ENCODE measurements around the gene SHQ1.
"Not testable (repeated sequence)": the region's sequence is repeated elsewhere in the genome, so short reads cannot be mapped to it uniquely, and the experiment has no call there.

SHQ1 gene

DNA sequence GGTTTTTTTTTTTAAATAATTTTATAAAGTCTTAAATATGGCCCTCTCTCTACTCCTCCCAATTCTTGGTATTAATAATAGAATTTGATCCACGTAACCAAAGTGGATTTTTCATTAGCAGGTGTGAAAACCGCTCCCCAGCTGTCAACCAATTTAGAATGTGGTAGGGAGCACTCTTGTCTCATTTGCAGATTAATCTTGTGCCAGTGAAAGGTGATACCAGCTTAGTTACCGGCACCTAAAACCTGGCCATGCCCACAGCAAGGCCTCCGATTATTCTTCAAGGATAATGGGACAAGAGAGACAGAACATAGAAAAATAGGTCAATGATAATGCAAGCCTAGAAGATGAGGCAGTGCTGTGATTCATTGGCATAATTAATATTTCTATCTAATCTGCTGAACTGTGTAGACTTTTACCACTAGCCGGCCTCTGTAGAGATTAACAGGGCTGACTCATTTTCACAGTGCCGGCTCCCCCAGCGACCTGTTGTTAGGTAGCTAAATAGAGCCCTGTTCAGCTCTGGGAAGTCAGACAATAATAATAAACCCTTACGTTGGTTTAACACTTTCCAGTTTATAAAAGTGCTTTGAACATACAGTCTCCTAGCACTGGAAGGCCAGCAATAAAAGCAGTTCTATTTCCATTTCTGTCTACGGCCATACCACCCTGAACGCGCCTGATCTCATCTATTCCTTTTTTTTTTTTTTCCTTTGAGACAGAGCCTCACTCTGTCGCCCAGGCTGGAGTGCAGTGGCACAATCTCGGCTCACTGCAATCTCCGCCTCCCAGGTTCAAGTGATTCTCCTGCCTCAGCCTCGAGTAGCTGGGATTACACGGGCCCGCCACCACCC lies 102.9 kb downstream of the SHQ1 start:
- DNase-seq: no peak

DNA sequence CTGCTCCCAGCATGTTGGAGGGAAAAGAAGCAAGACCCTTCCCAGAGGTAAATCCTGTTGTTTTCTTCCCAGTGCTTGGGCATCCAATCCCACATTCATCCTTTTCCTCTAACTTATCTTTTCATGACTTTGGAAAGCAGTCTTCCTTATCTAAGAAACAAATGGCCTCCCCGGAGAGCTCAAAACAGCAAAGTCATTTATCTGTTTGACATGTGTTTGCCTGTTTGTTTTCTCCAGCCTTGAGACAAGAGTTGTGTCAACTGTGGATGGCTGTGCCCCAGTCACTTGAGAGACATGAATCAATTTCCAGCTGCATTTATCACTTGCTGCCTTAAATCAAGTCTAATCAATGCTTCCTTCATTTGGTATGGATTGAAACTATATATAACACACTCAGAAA lies 103.9 kb downstream of the SHQ1 start:
- no peak for DNase-seq

DNA sequence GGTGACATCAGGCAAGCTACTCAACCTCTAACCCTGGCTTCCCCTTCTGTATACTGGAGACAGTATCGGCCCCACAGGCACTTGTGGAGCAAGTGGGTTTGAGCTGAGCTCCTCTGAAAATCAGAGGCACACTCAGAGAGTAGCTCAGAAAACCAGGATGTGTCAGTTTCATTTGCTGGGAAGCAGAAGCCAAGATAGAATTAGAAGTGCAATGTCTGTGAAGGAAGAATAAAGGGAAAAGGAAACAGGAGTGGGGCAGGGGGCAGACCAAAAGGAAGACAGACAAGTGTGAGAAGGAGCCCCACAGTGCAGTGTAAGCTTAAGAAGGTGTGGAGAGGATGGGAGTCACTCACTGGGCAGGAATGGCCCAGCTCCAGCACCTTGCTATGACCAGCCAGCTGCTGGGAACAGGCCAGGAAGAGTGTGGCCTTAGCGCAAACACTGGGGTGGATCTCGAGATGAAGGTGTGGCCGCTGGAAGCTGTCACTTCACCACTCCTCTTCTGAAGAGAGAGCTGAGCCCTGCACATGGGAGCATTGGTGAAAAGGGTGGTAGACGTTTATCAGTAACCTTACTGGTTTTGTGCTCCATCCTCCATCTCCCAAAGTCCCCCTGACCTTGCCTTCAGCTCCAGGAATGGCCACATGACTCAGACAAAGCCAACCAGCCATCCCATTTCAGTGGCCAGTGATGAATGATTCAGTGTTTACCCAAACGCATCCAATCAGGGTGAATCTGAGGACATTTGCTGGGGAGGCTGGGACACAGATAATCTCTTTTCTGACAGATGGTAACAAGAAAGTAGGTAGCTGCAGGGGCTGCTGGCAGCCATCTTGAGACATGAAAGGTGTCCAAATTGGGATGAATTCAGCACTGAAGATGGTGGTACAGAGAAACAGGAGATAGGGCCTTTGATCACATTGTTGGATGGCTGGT lies 108.4 kb downstream of the SHQ1 start:
- no peak for DNase-seq

DNA sequence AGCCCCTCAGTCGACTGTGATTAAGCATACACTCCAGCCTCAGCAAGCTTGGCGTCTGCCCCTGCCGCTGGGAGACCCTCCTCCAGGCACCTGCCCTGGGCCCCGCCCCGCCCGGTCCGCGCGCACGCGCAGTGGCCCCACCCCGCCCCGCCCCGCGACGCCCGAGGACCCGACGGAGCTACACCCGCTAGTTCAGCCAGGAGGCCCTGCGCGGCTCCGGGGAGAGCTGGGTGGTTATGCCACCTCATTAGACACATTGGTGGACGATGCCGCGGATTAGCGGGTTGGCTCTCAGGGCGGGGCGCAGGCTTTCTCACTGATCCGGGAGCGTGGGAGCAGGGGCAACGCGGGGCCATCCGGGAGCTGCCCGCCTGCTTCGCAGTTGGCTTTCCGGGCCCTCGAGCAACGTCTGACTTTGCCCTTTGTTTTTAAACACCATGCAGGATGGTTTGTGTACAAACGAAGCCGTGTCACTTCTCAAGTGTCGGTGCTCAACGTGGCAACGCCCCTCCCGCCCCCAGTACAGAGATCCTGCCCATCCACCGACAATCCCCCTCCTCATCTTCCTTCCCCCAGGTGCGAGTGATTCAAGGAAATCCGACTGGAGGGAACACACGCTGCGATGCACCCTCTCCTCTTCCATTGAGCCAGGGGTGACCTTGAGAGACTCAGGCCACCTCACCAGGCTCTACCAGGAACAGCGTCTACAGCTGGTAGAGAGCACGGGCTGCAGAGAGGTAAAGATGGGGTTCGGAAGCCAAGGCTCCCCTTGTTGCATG lies 109.3 kb downstream of the SHQ1 start:
- DNase-seq: peak; percentile 4

DNA sequence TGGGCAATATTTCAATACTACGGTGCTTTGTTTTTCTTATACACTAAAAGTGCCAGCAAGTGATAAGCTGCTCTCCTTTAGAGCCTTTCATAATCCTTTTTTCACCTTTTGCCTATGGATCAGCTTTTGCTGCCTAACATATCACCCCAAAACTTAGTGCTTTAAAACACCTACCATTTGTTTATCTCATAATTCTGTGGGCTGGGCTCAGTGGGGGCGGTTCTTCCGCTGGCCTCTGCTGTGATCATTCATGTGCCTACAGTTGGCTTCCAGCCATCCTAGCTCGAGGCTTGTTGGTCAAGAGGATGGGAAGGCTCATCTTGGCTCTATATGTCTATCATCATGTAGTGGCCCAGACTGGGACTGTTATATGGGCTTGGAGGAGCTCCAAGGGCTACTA lies 113.2 kb downstream of the SHQ1 start:
- not testable (repeated sequence) for DNase-seq

DNA sequence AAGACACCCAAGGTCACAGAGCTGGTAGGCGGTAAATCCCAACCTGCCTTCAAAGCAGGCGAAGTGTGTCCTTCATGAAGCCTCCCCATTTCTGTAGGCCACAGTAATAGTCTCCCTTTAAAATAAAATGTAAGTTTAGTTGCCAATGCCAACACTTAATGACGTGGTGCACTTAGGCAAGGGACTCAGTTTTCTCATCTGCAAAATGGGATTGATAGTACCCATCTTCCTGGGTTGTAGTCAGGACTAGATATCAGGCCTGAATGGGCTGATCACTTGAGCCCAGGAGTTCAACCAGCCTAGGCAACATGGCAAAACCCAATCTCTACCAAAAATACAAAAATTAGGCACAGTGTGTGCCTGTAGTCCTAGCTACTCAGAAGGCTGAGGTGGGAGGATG lies 114.6 kb downstream of the SHQ1 start:
- no peak for DNase-seq

DNA sequence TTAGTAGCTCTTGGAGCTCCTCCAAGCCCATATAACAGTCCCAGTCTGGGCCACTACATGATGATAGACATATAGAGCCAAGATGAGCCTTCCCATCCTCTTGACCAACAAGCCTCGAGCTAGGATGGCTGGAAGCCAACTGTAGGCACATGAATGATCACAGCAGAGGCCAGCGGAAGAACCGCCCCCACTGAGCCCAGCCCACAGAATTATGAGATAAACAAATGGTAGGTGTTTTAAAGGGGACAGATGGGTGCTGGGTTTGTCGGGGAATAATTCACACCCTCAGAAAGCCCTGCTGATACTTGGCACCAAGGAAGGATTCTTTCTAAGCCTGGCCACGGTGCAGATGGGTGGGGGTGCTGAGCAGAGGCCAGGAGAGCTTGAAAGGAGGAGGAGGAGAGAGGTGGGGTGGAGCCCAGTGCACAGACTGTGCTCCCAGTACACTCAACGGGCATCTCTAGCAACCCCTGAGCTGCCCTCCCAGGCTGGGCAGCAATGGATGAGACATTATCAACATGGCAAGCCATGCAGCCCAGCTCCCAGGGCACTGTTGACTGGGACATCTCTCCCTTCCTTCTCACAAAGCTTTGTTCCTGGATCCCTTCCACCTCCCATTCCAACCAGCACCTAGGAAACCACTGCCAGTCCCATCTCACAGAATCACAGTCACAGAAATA lies 115.4 kb downstream of the SHQ1 start:
- DNase-seq: not testable (repeated sequence)

DNA sequence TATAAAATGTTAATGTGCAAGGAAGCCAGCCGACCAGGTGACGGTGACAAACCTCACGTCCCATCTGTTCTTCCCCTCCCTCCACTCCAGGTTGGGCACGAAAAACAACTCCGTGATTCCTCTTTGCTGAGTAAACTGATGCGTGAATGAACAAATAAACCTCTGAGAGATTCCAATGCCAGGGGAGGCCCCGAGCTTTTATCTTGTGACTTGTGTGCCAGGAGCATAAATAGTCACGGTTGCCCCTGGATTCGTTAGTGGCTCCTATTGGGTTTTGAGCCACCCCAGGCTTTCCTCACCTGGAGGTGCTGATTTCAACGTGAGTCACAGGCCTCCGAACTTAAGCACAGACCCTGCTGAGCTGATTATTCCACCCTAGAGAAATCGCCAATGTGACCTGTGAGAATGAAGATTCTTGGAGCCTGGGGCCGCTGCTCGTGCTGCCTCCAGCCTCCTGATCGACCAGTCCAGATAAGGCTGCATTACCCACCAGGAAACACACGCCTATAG lies 119.2 kb downstream of the SHQ1 start:
- no peak for DNase-seq

DNA sequence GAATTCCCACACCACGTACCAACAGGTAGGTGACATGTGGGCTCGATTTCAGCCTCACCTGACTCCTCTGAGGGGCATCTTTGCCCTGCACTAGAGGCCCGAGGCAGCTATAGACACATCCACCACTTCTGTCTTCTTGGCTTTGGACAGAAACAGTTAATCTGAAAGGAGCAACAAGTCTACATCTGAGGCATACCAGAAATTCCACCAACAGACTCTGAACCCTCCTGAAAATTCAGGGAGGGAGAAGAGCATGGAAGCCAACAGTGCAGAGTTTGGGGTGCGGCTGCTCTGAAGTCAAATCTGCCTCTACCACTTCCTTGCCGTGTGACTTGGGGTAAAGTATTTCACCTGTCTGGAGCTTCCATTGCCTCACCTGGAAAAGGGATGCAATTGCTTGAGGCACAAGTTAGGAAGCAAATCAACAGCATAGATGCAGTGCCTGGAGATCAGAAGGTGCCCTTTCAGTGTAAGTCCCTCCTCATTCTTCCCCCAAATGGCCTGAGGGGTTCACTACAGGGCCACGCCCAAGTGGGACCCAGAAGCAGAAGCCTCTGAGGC lies 119.8 kb downstream of the SHQ1 start:
- DNase-seq: no peak

DNA sequence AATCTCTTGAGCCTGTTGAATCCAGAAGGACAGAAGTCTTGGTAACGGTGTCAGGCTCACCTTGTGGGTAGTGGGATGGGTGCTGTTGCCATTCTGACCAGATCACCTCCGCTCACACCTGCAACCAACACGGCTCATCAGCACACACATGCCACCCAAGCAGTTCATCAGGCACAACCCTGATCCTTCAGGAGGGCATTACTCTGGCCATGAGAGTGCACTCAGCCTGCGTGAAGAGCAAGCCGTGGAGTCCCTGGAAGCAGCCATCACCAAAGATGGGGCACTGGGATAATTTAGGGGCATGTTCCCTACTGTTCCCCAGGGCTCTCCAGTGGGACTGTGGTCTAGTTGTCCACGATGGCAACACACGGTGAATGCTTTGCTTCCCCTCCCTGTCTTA lies 120.5 kb downstream of the SHQ1 start:
- DNase-seq: no peak

DNA sequence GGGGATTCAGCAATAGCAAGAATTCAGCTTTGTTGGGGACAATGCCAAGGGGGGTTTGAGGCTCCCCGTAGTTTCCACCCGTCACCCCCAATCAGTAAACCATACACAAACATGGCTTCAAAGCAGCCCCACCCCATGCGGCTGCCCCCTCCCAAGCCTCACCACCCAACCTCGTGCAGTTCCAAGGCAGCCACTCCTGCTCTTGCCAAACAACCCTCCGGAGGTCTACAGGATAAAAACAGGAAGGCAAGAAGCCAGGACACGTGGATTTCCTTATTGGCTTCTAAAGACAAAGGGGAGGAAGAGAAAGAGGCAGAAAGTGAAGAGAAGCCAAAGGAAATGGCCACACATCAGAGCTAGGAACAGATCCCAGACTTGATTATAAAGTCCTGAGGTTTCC lies 121.1 kb downstream of the SHQ1 start:
- no peak for DNase-seq

DNA sequence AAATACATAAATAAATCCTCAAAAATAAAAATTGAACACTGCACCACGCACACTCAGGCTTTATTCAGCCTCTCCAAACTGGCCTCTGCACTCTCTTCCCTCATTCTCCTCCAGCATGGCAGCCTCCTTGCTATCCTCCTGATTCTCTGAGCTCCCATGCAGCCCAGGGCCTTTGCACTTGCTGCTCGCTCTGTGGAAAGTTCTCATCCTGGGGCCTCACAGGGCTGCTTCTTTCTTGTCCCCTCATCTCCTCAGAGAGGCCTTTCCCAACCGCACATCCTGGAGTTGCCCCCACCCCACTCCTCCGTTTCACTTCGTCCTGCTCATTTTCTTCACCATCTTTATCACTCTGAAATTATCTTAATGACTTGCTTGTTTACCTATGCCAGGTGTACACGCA lies 123.0 kb downstream of the SHQ1 start:
- DNase-seq: no peak

DNA sequence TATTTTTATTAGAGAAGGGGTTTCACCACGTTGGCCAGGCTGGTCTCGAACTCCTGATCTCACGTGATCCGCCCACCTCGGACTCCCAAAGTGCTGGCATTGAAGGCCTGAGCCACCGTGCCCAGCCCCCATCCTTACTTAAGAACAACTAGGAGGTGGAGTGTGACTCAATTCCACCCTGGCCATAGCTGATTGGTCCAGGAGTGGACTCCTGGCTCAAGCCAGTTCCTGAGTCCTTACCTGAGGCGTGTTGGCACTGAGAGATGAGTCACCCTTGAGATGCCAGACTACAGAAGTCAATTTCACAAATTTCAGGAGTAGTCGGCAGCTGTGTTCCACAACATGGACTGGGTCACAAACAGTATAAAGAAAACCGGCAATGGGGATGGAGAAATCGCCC lies 124.2 kb downstream of the SHQ1 start:
- no peak for DNase-seq

DNA sequence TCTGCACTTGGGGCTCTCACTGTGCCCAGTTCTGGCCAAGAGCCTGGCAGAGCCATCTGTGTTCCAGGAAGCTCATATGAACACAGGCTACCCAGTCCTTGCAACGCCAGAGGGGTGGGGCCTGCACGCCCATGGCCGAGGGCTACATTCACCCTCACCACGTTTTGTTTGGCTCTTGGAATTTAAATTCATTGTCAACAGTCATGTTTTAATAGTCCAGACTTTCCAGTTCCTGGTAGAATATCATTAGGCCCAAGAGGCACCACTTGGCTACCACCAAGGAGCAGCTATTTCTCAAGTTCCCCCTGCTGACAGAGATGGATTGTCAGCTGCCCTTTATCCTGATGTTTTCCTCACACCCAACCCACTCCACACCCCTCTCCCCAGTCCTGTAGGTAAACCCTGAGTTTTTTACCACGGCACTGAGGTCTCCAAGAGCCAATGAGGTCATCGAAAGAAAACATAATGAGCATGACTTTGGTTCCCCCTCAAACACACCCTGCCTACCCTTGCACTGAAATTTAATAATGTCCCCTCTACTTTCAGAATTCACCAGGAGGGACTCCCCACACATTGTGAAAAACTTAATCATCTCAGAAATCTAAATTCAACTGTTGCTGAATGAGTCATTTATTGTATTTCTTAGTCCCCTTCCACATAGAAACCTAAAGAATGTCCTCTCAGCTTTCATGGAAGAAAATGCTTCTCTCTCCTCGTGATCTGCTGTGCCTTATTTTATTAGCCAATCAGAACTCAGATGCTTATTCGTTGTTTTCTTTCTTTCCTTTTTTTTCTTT lies 125.1 kb downstream of the SHQ1 start:
- no peak for DNase-seq

DNA sequence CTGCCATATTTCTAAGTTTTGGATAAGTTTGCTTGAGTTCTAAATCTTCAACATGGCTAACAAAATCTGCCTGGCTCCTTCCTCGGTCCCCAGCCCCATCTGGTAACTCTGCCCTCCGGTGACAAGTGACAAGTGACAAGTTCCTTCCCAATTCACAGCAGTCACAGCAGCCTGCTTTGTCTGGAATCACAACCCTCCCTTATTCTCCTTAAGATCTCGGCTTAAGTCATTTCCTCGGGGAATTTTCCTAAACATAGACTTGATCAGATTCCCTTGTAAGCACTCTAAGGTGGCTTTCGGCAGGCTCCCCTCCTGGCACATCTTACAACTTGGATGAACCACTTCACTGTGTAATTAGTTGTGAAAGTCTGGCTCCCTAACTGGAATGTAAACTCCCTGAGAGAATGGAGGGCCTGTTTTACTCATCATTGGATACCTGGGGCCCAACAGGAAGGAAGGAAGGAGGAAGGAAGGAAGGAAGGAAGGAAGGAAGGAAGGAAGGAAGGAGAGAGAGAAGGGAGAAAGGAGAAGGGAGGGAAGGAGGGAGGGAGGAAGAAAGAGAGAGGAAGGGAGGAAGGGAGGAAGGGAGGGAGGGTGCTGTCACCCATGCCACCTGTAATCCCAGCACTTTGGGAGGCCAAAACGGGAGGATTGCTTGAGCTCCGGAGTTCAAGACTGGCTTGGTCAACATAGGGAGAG lies 126.4 kb downstream of the SHQ1 start:
- no peak for DNase-seq

DNA sequence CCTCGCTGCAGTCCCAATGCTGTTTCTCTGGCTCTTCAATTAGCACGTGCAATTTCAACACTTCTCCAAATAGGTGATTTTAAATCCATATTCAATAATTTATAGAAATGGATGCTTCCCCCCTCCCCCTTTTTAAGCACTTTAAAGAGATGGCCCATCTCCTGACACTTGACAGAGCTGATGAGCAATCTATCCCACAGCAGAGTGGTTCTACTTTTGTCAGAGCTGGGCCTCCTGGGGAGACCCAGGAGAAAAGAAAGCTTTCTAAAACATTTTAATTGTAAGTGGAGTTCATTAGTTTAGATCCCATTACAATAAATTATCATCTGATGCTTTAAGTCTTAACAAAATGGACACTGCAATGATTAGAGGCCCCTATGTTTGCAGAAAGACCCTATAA lies 127.7 kb downstream of the SHQ1 start:
- DNase-seq: peak; percentile 12

DNA sequence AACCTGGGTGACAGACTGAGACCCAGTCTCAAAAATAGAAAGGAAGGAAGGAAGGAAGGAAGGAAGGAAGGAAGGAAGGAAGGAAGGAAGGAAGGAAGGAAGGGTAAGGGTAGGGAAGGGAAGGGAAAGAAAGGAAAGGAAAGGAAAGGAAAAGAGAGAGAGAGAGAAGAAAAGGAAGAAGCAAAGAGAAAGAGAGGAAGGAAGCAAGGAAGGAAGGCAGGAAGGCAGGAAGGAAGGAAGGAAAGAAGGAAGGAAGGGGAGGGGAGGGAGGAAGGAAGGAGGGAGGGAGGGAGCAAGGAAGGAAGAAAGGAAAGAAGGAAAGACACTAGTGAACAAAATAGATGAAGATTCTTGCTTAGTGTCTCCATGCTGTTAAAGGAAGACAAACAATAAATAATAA lies 129.1 kb downstream of the SHQ1 start:
- DNase-seq: no peak

DNA sequence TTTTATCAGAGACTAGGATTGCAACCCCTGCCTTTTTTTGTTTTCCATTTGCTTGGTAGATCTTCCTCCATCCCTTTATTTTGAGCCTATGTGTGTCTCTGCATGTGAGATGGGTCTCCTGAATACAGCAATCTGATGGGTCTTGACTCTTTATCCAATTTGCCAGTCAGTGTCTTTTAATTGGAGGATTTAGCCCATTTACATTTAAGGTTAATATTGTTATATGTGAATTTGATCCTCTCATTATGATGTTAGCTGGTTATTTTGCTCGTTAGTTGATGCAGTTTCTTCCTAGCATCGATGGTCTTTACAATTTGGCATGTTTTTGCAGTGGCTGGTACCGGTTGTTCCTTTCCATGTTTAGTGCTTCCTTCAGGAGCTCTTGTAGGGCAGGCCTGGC lies 134.1 kb downstream of the SHQ1 start:
- not testable (repeated sequence) for DNase-seq

DNA sequence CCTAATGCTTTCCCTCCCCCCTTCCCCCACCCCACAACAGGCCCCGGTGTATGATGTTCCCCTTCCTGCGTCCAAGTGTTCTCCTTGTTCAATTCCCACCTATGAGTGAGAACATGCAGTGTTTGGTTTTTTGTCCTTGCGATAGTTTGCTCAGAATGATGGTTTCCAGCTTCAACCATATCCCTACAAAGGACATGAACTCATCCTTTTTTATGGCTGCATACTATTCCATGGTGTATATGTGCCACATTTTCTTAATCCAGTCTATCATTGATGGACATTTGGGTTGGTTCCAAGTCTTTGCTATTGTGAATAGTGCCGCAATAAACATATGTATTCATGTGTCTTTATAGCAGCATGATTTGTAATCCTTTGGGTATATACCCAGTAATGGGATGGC lies 137.8 kb downstream of the SHQ1 start:
- DNase-seq: not testable (repeated sequence)

DNA sequence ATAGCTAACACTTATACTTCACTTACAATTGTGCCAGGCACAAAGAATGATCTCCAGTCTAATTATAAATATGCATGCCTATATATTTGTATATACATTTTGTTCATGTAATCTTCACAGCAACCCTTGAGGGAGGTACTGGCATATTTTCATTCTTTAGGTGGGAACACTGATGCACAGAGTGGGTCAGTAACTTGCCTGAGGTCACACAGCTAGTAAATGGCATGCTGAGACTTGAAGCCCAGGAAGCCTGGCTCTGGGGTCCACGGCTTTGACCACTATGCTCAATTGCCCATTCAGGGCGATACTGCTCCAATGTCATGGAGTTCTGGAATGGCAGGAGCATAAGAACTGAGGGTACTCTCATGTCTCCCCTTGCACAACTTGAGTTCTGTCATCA lies 139.8 kb downstream of the SHQ1 start:
- no peak for DNase-seq

DNA sequence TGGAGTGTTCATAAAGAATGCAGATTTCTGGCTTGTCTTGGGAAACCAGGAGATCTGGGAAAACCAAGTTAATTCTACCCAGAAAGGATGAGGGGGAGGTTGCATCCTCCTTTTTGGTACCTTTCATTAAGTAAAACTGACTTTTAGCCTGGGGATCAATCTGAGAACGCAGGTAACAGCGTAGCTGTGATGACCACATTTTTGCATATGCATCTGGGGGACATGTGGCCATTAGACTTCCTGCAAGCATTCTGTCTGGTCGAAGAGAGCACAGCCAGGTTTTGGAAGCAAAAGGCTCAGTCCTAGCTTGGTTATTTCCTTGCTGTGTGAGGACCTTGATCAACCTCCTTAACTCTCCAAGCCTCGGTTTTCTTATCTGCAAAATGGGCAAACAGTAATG lies 145.2 kb downstream of the SHQ1 start:
- no peak for DNase-seq
